ENCODE measurements around the gene ANKRD53. TPM values are rescaled to one million over a fixed set of nuclear protein-coding genes. Genes with fewer than 3 reads are reported as not detected.
"Not testable (repeated sequence)": the region's sequence is repeated elsewhere in the genome, so short reads cannot be mapped to it uniquely, and the experiment has no call there.

The ANKRD53 gene
- total RNA-seq, 1 donor from 2014 or later = 0.38 TPM

- Histone ChIP-seq H3K9me3 (no peaks in the 10 kb centered on the region), H3K4me1 (peaks cover 14% of the 10 kb centered on the region), H3K4me3 (peak overlapping the region; percentile 96), H3K36me3 (peaks cover 38% of the 10 kb centered on the region), H3K27me3 (no peaks in the 10 kb centered on the region), H3K27ac (no peak overlapping the region)
- peak; percentile 38 for DNase-seq
- ATAC-seq = no peak
- TF ChIP-seq CTCF (IDR thresholded peaks at IDR 0.05) = no peak
- intact Hi-C loops (cut with DNase I) = no loop called here
These were observed 14.8 kb downstream of the ANKRD53 start for GRCh38 chr2:70992945-70993853.

GRCh38 chr2:70994009-70994698 lies 15.7 kb downstream of the ANKRD53 start:
- Histone ChIP-seq H3K36me3 (peaks cover 28% of the 10 kb centered on the region), H3K27ac (peak overlapping the region; percentile 88), H3K27me3 (no peaks in the 10 kb centered on the region), H3K9me3 (no peaks in the 10 kb centered on the region), H3K4me3 (peak overlapping the region; percentile 96), H3K4me1 (peaks cover 14% of the 10 kb centered on the region)
- ATAC-seq = peak; percentile 41
- intact Hi-C loops (cut with DNase I) = no loop called here
- no peak for TF ChIP-seq CTCF (IDR thresholded peaks at IDR 0.05)
- DNase-seq = peak; percentile 79

GRCh38 chr2:70994699-70995425 lies 16.4 kb downstream of the ANKRD53 start, which contains the start of gene TEX261:
TSS of gene TEX261 (minus strand) at chr2:70994873. CDS start at chr2:70994757, 116 bp downstream.
- Histone ChIP-seq H3K36me3 (peaks cover 21% of the 10 kb centered on the region), H3K27me3 (no peaks in the 10 kb centered on the region), H3K27ac (peak within 1 kb of the TSS; percentile 88), H3K9me3 (no peaks in the 10 kb centered on the region), H3K4me3 (peak within 1 kb of the TSS; percentile 96), H3K4me1 (peaks cover 14% of the 10 kb centered on the region)
- intact Hi-C loops (cut with DNase I) = no loop called here
- TF ChIP-seq CTCF (IDR thresholded peaks at IDR 0.05) = peak; percentile 65
- peak; percentile 99 for ATAC-seq
- peak; percentile 96 for DNase-seq

DNA sequence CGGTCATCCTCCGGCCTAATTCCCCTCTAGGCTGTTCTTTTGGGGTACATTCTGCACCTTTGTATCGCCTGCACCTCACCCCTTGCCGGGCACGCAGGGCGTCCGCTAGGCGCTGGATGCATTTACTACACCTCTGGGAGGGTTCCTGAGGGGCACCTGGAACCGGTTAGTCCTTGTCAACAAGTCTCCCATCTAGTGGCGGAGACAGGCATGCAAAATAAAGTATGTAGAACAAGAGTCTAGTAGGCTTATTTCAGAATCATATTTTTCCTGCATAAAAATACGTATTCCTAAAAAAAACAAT lies 16.9 kb downstream of the ANKRD53 start:
- Histone ChIP-seq H3K36me3 (peaks cover 16% of the 10 kb centered on the region), H3K4me3 (peak overlapping the region; percentile 96), H3K9me3 (no peaks in the 10 kb centered on the region), H3K4me1 (peaks cover 14% of the 10 kb centered on the region), H3K27me3 (no peaks in the 10 kb centered on the region), H3K27ac (peak overlapping the region; percentile 68)
- ATAC-seq (peak; percentile 35), DNase-seq (peak; percentile 69)
- TF ChIP-seq CTCF (IDR thresholded peaks at IDR 0.05) = peak; percentile 22
- intact Hi-C loops (cut with DNase I) = no loop called here

DNA sequence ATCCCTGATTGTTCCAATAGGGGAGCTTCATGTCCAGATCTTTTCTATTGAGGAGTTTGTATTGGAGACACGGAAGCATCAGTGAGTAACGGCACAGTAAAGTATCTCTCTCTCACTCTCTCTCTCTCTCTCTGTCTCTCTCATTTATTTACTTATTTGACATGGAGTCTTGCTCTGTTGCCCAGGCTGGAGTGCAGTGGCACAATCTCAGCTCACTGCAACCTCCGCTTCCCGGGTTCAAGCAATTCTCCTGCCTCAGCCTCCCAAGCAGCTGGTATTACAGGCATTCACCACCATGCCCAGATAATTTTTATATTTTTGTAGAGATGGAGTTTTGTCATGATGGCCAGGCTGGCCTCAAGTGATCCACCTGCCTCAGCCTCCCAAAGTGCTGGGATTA lies 20.5 kb downstream of the ANKRD53 start:
- ATAC-seq; H3K36me3 ChIP-seq; H3K4me3 ChIP-seq; H3K27ac ChIP-seq; H3K9me3 ChIP-seq; intact Hi-C loops (cut with DNase I); H3K4me1 ChIP-seq; H3K27me3 ChIP-seq; DNase-seq: not testable (repeated sequence)
